ENCODE results near the gene MEGF8.

MEGF8 gene

DNA sequence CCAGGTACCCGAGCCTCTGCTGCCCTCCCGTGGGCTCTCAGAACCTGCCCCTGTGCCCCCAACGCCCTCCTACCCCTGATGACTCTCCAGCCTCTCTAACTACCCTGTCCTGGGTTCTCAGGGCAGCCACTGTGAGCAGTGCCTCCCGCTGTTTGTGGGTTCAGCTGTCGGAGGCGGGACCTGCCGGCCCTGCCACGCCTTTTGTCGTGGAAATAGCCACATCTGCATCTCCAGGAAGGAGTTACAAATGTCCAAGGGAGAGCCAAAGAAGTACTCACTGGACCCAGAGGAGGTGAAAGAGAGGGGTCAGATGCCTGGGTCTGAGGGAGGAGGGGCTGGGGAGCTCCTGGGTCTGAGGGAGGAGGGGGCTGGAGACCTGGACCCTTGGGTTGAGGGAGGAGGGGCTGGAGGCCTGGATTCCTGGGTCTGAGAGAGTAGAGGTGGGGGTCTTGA lies 44.7 kb downstream of the MEGF8 start:
- TF ChIP-seq, protein P1, sequence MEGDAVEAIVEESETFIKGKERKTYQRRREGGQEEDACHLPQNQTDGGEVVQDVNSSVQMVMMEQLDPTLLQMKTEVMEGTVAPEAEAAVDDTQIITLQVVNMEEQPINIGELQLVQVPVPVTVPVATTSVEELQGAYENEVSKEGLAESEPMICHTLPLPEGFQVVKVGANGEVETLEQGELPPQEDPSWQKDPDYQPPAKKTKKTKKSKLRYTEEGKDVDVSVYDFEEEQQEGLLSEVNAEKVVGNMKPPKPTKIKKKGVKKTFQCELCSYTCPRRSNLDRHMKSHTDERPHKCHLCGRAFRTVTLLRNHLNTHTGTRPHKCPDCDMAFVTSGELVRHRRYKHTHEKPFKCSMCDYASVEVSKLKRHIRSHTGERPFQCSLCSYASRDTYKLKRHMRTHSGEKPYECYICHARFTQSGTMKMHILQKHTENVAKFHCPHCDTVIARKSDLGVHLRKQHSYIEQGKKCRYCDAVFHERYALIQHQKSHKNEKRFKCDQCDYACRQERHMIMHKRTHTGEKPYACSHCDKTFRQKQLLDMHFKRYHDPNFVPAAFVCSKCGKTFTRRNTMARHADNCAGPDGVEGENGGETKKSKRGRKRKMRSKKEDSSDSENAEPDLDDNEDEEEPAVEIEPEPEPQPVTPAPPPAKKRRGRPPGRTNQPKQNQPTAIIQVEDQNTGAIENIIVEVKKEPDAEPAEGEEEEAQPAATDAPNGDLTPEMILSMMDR (IDR thresholded peaks at IDR 0.05; ENCODE audit: insufficient read depth, low read length): no peak
- TF ChIP-seq SPI1 (IDR thresholded peaks at IDR 0.05; ENCODE audit: borderline replicate concordance, low read depth): no peak
- TF ChIP-seq, protein P2, sequence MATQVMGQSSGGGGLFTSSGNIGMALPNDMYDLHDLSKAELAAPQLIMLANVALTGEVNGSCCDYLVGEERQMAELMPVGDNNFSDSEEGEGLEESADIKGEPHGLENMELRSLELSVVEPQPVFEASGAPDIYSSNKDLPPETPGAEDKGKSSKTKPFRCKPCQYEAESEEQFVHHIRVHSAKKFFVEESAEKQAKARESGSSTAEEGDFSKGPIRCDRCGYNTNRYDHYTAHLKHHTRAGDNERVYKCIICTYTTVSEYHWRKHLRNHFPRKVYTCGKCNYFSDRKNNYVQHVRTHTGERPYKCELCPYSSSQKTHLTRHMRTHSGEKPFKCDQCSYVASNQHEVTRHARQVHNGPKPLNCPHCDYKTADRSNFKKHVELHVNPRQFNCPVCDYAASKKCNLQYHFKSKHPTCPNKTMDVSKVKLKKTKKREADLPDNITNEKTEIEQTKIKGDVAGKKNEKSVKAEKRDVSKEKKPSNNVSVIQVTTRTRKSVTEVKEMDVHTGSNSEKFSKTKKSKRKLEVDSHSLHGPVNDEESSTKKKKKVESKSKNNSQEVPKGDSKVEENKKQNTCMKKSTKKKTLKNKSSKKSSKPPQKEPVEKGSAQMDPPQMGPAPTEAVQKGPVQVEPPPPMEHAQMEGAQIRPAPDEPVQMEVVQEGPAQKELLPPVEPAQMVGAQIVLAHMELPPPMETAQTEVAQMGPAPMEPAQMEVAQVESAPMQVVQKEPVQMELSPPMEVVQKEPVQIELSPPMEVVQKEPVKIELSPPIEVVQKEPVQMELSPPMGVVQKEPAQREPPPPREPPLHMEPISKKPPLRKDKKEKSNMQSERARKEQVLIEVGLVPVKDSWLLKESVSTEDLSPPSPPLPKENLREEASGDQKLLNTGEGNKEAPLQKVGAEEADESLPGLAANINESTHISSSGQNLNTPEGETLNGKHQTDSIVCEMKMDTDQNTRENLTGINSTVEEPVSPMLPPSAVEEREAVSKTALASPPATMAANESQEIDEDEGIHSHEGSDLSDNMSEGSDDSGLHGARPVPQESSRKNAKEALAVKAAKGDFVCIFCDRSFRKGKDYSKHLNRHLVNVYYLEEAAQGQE (IDR thresholded peaks at IDR 0.05; ENCODE audit: insufficient replicate concordance, low read depth): no peak
- TF ChIP-seq POLR2AphosphoS5 (IDR thresholded peaks at IDR 0.05; ENCODE audit: low read depth): no peak
- TF ChIP-seq GABPA (IDR thresholded peaks at IDR 0.05; ENCODE audit: low read depth): no peak
- no peak for DNase-seq (ENCODE audit: low read depth in 1 of 2, low spot score in 1 of 2)
- Histone ChIP-seq H3K27ac (replicated peaks) (no peak overlapping the region), H3K4me3 (replicated peaks; ENCODE audit: insufficient read depth, low read length) (no peak overlapping the region), H3K27me3 (ENCODE audit: insufficient read depth, poor library complexity, severe bottlenecking) (no peaks in the 10 kb centered on the region)

DNA sequence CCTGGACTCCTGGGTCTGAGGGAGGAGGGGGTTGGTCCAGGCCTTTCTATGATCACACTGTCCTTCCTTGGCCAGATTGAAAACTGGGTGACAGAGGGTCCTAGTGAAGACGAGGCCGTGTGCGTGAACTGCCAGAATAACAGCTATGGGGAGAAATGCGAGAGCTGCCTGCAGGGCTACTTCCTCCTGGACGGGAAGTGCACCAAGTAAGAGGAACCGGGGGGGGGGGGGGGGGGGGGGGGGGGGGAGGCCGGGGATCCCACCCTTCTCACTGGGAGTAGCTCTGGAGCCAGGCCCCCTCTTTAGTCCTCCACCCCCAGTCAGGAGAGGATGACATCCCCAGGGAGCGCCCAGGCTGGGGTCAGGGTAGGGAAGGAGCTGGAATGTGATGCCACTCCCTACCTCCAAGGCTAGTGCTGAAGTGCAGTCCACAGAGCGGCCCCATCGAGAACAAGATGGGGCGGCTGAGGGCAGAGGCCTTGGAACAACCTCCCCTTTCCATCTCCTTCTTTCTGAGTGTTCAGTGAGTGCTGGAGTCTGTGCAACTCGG lies 45.3 kb downstream of the MEGF8 start:
- peak in 1 of 2 experiments; percentile 25 for DNase-seq (ENCODE audit: low read depth in 1 of 2, low spot score in 1 of 2)
- no peaks in the 10 kb centered on the region for H3K27me3 ChIP-seq (ENCODE audit: insufficient read depth, poor library complexity, severe bottlenecking)
- no peak overlapping the region for H3K27ac ChIP-seq (replicated peaks)
- H3K4me3 ChIP-seq (replicated peaks; ENCODE audit: insufficient read depth, low read length): no peak overlapping the region
- TF ChIP-seq POLR2AphosphoS5 (IDR thresholded peaks at IDR 0.05; ENCODE audit: low read depth) (no peak), GABPA (IDR thresholded peaks at IDR 0.05; ENCODE audit: low read depth) (no peak), SPI1 (IDR thresholded peaks at IDR 0.05; ENCODE audit: borderline replicate concordance, low read depth) (peak; percentile 20; the same call in 1 of the 2 replicates)
- TF ChIP-seq, protein P1 (IDR thresholded peaks at IDR 0.05; ENCODE audit: insufficient read depth, low read length): no peak

DNA sequence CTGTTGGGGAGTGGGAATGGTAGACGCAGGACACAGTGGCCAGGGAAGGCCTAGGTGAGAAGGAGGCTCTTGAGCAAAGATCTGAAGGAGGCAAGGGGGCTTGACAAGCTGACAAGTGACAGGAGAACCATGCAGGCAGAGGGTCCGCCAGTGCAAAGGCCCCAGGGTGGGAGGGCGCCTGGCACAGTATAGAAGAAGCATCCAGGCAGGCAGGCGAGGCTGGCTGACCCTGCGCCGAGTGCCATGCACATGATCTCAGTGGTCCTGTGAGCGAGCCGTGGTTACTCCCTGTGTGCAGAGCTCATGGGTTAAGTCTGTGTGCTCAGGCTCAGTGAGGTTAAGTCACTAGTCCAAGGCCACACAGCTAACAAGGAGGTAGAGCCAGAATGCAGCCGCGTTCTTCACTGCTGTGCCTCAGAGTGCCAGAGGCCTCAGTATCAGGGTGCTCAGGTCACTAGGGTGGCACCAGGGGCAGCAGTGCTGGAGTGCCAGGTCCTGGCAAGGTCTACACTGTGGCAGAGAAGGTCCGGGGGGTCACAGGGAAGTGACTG lies 49.5 kb downstream of the MEGF8 start:
- H3K27ac ChIP-seq (replicated peaks): no peak overlapping the region
- no peak for DNase-seq (ENCODE audit: low read depth in 1 of 2, low spot score in 1 of 2)
- no peak overlapping the region for H3K4me3 ChIP-seq (replicated peaks; ENCODE audit: insufficient read depth, low read length)
- TF ChIP-seq, protein P2 (IDR thresholded peaks at IDR 0.05; ENCODE audit: insufficient replicate concordance, low read depth): no peak
- TF ChIP-seq GABPA (IDR thresholded peaks at IDR 0.05; ENCODE audit: low read depth): no peak
- TF ChIP-seq SPI1 (IDR thresholded peaks at IDR 0.05; ENCODE audit: borderline replicate concordance, low read depth): no peak
- TF ChIP-seq, protein P1 (IDR thresholded peaks at IDR 0.05; ENCODE audit: insufficient read depth, low read length): no peak
- no peak for TF ChIP-seq POLR2AphosphoS5 (IDR thresholded peaks at IDR 0.05; ENCODE audit: low read depth)
- H3K27me3 ChIP-seq (ENCODE audit: insufficient read depth, poor library complexity, severe bottlenecking): no peaks in the 10 kb centered on the region

Measured in HL-60 (cell line).